A549 (cell line): ENCODE measurements around the gene BCAS3. TPM values are rescaled to one million over a fixed set of nuclear protein-coding genes. Genes with fewer than 3 reads are reported as not detected.

Experiments
- ATAC-seq, 2 experiments: fragments of 200-7000 bp in 1 of 2; fragments of >200 bp in 1 of 2; cut with Nextera tagmentation in 1 of 2; cut with Tn5 transposase in 1 of 2; 3 replicates each; pipeline versions ENCODE4 v1.8.0 to v1.9.1; 2018 to 2020; ENCODE audit warnings: mild to moderate bottlenecking in 1 of 2, moderate library complexity in 1 of 2
- CTCF ChIA-PET: fragments of 300-600 bp; sonication (Branson Sonifier 250); formaldehyde crosslinking; extraction: SDS; loops from one replicate; lab custom pipeline; 2021; ENCODE audit warnings: antibody characterized with exemption, inconsistent platforms; lab: Yijun Ruan, JAX
- POLR2A ChIA-PET: fragments of 350-600 bp; formaldehyde crosslinking; extraction: SDS; loops from one replicate; lab custom pipeline; 2021; ENCODE audit warnings: antibody characterized with exemption, inconsistent platforms; lab: Yijun Ruan, JAX
- DNase-seq, 2 experiments: peaks; one replicate each; pipeline versions ENCODE4 v3.0.0 to v3.0.0-alpha.2; 2011 to 2016; ENCODE audit warnings: low read depth in 1 of 2, low spot score in 1 of 2
- FAIRE-seq: peaks from 2 replicates; lab custom pipeline; 2011; peaks lifted over from hg19 to GRCh38; lab: Jason Lieb, UNC
- H3K27ac ChIP-seq, 2 experiments: fragments of >200 bp; sonication (Bioruptor Twin); formaldehyde crosslinking; 3 replicates each; pipeline ENCODE4 v1.5.1; 2016 to 2017
- H3K4me1 ChIP-seq: fragments of >200 bp; sonication (Bioruptor Twin); formaldehyde crosslinking; 3 replicates; pipeline ENCODE4 v1.6.1; 2016
- H3K4me2 ChIP-seq: fragments of >200 bp; sonication (Bioruptor Twin); formaldehyde crosslinking; 3 replicates; pipeline ENCODE4 v1.6.1; 2016
- H3K4me3 ChIP-seq: fragments of >200 bp; sonication (Bioruptor Twin); formaldehyde crosslinking; 3 replicates; pipeline ENCODE4 v1.5.1; 2016
- H3K9me3 ChIP-seq: fragments of >200 bp; sonication (Bioruptor Twin); formaldehyde crosslinking; 3 replicates; pipeline ENCODE4 v1.6.1; 2016
- BCL3 ChIP-seq: fragments of >200 bp; sonication (Bioruptor Twin); formaldehyde crosslinking; IDR thresholded peaks from 3 replicates; pipeline ENCODE4 v1.6.1; 2016
- CEBPB ChIP-seq, 2 experiments: fragments of >200 bp in 1 of 2; sonication (Bioruptor Twin) in 1 of 2; formaldehyde crosslinking in 1 of 2; IDR thresholded peaks; 2 replicates each; pipeline ENCODE4 v1.6.1; 2012 to 2016
- CHD4 ChIP-seq: fragments of 200-600 bp; sonication (generic); IDR thresholded peaks from 2 replicates; pipeline ENCODE4 v1.6.1; 2016; ENCODE audit warnings: antibody characterized with exemption, mild to moderate bottlenecking, borderline replicate concordance
- CTCF ChIP-seq: fragments of >200 bp; sonication (Bioruptor Twin); formaldehyde crosslinking; IDR thresholded peaks from 3 replicates; pipeline ENCODE4 v1.5.1; 2016
- E2F6 ChIP-seq: IDR thresholded peaks from 2 replicates; pipeline ENCODE4 v1.6.1; 2012; ENCODE audit warnings: low read depth, borderline replicate concordance
- EHMT2 ChIP-seq: fragments of 200-600 bp; sonication (generic); IDR thresholded peaks from 2 replicates; pipeline ENCODE4 v1.6.1; 2016; ENCODE audit warnings: antibody characterized with exemption, low read depth, mild to moderate bottlenecking, moderate library complexity
- HMGXB4 ChIP-seq: fragments of 250-450 bp; sonication (Bioruptor Pico); IDR thresholded peaks from 2 replicates; pipeline ENCODE4 v1.5.0; 2021; ENCODE audit warnings: mild to moderate bottlenecking, moderate library complexity, borderline replicate concordance
- KDM5A ChIP-seq: fragments of 200-600 bp; sonication (generic); IDR thresholded peaks from 2 replicates; pipeline ENCODE4 v1.6.1; 2016; ENCODE audit warnings: antibody characterized with exemption, mild to moderate bottlenecking
- MAFK ChIP-seq: fragments of 450-650 bp; IDR thresholded peaks from 2 replicates; pipeline ENCODE4 v1.6.1; 2014; ENCODE audit not compliant: partially characterized antibody
- MAX ChIP-seq: IDR thresholded peaks from 2 replicates; pipeline ENCODE4 v1.6.1; 2012
- MAZ ChIP-seq: fragments of 150-350 bp; IDR thresholded peaks from 2 replicates; pipeline ENCODE4 v1.6.1; 2014; ENCODE audit warnings: antibody characterized with exemption, low read depth, low read length, borderline replicate concordance
- NFE2L2 ChIP-seq: fragments of 150-350 bp; conservative IDR thresholded peaks from 2 replicates; pipeline ENCODE4 v1.6.1; 2014; ENCODE audit warnings: low read length
- NPAS2 ChIP-seq: fragments of 250-450 bp; sonication (Bioruptor Pico); IDR thresholded peaks from 2 replicates; pipeline ENCODE4 v1.8.0; 2022; ENCODE audit warnings: mild to moderate bottlenecking, moderate library complexity, borderline replicate concordance
- NR3C1 ChIP-seq: fragments of >200 bp; sonication (Bioruptor Twin); formaldehyde crosslinking; IDR thresholded peaks from 3 replicates; pipeline ENCODE4 v1.6.1; 2017
- PHF8 ChIP-seq: fragments of 200-600 bp; sonication (generic); IDR thresholded peaks from 2 replicates; pipeline ENCODE4 v1.6.1; 2016; ENCODE audit warnings: low read depth, mild to moderate bottlenecking, antibody characterized with exemption, moderate library complexity, borderline replicate concordance
- RARB ChIP-seq: fragments of 250-450 bp; sonication (Bioruptor Pico); IDR thresholded peaks from 2 replicates; pipeline ENCODE4 v1.8.0; 2021; ENCODE audit warnings: mild to moderate bottlenecking, moderate library complexity
- REST ChIP-seq: fragments of 200-600 bp; sonication (generic); IDR thresholded peaks from 2 replicates; pipeline ENCODE4 v1.6.1; 2016; ENCODE audit warnings: antibody characterized with exemption, mild to moderate bottlenecking, moderate library complexity
- RNF2 ChIP-seq: fragments of 200-600 bp; sonication (generic); IDR thresholded peaks from 2 replicates; pipeline ENCODE4 v1.6.1; 2016; ENCODE audit warnings: low read depth, mild to moderate bottlenecking, antibody characterized with exemption, moderate library complexity, borderline replicate concordance
- SMC3 ChIP-seq: fragments of >200 bp; sonication (Bioruptor Twin); formaldehyde crosslinking; IDR thresholded peaks from 3 replicates; pipeline ENCODE4 v1.6.1; 2018; ENCODE audit warnings: inconsistent platforms
- TFCP2L1 ChIP-seq: fragments of 250-450 bp; sonication (Bioruptor Pico); IDR thresholded peaks from 2 replicates; pipeline ENCODE4 v1.5.0; 2021; ENCODE audit warnings: mild to moderate bottlenecking
- TP53 ChIP-seq: fragments of 250-450 bp; sonication (Bioruptor Pico); IDR thresholded peaks from 2 replicates; pipeline ENCODE4 v1.5.0; 2021; ENCODE audit warnings: mild to moderate bottlenecking, moderate library complexity
- USF2 ChIP-seq: fragments of 450-650 bp; IDR thresholded peaks from 2 replicates; pipeline ENCODE4 v1.6.1; 2014; ENCODE audit warnings: antibody characterized with exemption
- ZFP36 ChIP-seq: fragments of 450-650 bp; IDR thresholded peaks from 2 replicates; pipeline ENCODE4 v1.6.1; 2014; ENCODE audit warnings: borderline replicate concordance; ENCODE audit not compliant: partially characterized antibody
- WGBS: methylation state at CpG from one replicate; pipeline ENCODE4 v1.1.6; 2017; ENCODE audit errors: missing lambda C conversion rate; 5-methylcytosine and 5-hydroxymethylcytosine counted together
- polyA plus RNA-seq, 4 experiments: library from polyadenylated mRNA; depleted of rRNA in 3 of 4; stranded (reverse); fragments of >200 nt; fragmentation: RNase III in 1 of 4; extraction: RNeasy Plus Mini Kit Qiagen cat#74134 plus additional on column Dnase treatment in 1 of 4; gene quantifications; 2 replicates in 3 of 4; 3 replicates in 1 of 4; pipeline ENCODE4 v1.2.3, GENCODE V29; 2011 to 2017

Gene BCAS3
- polyA plus RNA-seq, 2 of the 4 experiments (the other 2 are of a cell fraction), result 14.7 to 43.4 TPM

GRCh38 chr17:61118871-61119270, 441.2 kb downstream of the BCAS3 start:
- no peak overlapping the region for H3K4me2 ChIP-seq
- ATAC-seq, result no peak
- H3K27ac ChIP-seq, result no peak overlapping the region
- H3K4me1 ChIP-seq, result no peaks in the 10 kb centered on the region
- no peak for DNase-seq
- WGBS, result 52% methylated on average over 2 of the region's 2 CpGs
- H3K9me3 ChIP-seq, result peaks cover 11% of the 10 kb centered on the region; the same call in 2 of the 3 replicates
- TF ChIP-seq CEBPB (IDR thresholded peaks at IDR 0.05), result no peak
- TF ChIP-seq MAZ, result no peak
- TF ChIP-seq TFCP2L1 (CRISPR knock-in tag), result no peak
- no peak for TF ChIP-seq KDM5A
- no peak for TF ChIP-seq E2F6
- no peak for TF ChIP-seq NR3C1
- no peak for TF ChIP-seq NPAS2 (CRISPR knock-in tag)
- TF ChIP-seq NFE2L2, result no peak
- no peak for TF ChIP-seq USF2
- no peak for TF ChIP-seq SMC3
- TF ChIP-seq HMGXB4 (CRISPR knock-in tag), result no peak
- TF ChIP-seq PHF8, result no peak
- TF ChIP-seq CHD4, result no peak
- no peak for TF ChIP-seq BCL3
- no peak for TF ChIP-seq EHMT2
- TF ChIP-seq RNF2, result no peak
- TF ChIP-seq MAX, result no peak
- no peak for TF ChIP-seq ZFP36
- TF ChIP-seq RARB (CRISPR knock-in tag), result no peak
- no peak for TF ChIP-seq TP53 (CRISPR knock-in tag)
- no peak for FAIRE-seq
- no peak overlapping the region for H3K4me3 ChIP-seq
- ChIA-PET CTCF (no interaction called here), POLR2A (no interaction called here)

- FAIRE-seq (no peak), ATAC-seq (no peak), DNase-seq (no peak)
- Histone ChIP-seq H3K27ac (no peak overlapping the region), H3K4me1 (no peaks in the 10 kb centered on the region), H3K4me2 (no peak overlapping the region)
- POLR2A ChIA-PET, result no interaction called here
- peak; percentile 23 for TF ChIP-seq MAFK
- no peak for TF ChIP-seq KDM5A
- TF ChIP-seq CTCF, result no peak
- no peak for TF ChIP-seq REST
- TF ChIP-seq, all 56 proteins: peak for 1
- Histone ChIP-seq H3K9me3 (no peaks in the 10 kb centered on the region), H3K4me3 (no peak overlapping the region)
- CTCF ChIA-PET, result no interaction called here
- 64% methylated on average over 2 of the region's 2 CpGs for WGBS
Observed at GRCh38 chr17:61122326-61122913, 444.8 kb downstream of the BCAS3 start.
